OCI-LY7 (cell line): ENCODE measurements around the gene PTPRM. TPM values are rescaled to one million over a fixed set of nuclear protein-coding genes. Genes with fewer than 3 reads are reported as not detected.

Experiments used
- BruUV-seq: library from RNA; stranded (reverse); fragments of 400-500 nt; replicated peaks from 2 replicates; lab custom pipeline; 2021; lab: Mats Ljungman, UMichigan
- CTCF ChIA-PET: fragments of 300-600 bp; sonication (Branson Sonifier 250); formaldehyde crosslinking; loops from one replicate; lab custom pipeline; 2022; ENCODE audit warnings: antibody characterized with exemption; ENCODE audit not compliant: unreplicated experiment; lab: Charles Lee
- POLR2A ChIA-PET: fragments of 300-600 bp; sonication (Branson Sonifier 250); formaldehyde crosslinking; loops from one replicate; lab custom pipeline; 2022; ENCODE audit warnings: antibody characterized with exemption; lab: Charles Lee
- DNase-seq: peaks from one replicate; pipeline ENCODE4 v3.0.0-alpha.2; 2015; ENCODE audit warnings: low spot score
- H2AFZ ChIP-seq: fragments of 200-600 bp; sonication (generic), shearing (Covaris generic); 2 replicates; pipeline ENCODE4 v1.6.1; 2014; ENCODE audit warnings: mild to moderate bottlenecking, antibody characterized with exemption, low read length, moderate library complexity
- H3K27ac ChIP-seq: fragments of 200-600 bp; sonication (generic); 2 replicates; pipeline ENCODE4 v1.5.1; 2014; ENCODE audit warnings: mixed run types, low read depth, mild to moderate bottlenecking, moderate library complexity, low read length, inconsistent platforms; ENCODE audit not compliant: poor library complexity, severe bottlenecking
- H3K36me3 ChIP-seq: fragments of 200-600 bp; sonication (generic); 2 replicates; pipeline ENCODE4 v1.6.1; 2014; ENCODE audit warnings: mild to moderate bottlenecking, antibody characterized with exemption, low read length, moderate library complexity, mixed read lengths; ENCODE audit not compliant: insufficient read depth
- H3K4me1 ChIP-seq: fragments of 200-600 bp; sonication (generic); 2 replicates; pipeline ENCODE4 v1.5.1; 2014; ENCODE audit warnings: mild to moderate bottlenecking, low read length; ENCODE audit not compliant: insufficient read depth, poor library complexity, severe bottlenecking
- H3K4me2 ChIP-seq: fragments of 200-600 bp; sonication (generic); 2 replicates; pipeline ENCODE4 v1.6.1; 2014; ENCODE audit warnings: mild to moderate bottlenecking, low read length
- H3K4me3 ChIP-seq: fragments of 200-600 bp; sonication (generic); 2 replicates; pipeline ENCODE4 v1.5.1; 2014; ENCODE audit warnings: mild to moderate bottlenecking, low read depth, low read length; ENCODE audit not compliant: poor library complexity, severe bottlenecking
- H3K79me2 ChIP-seq: fragments of 200-600 bp; sonication (generic); 2 replicates; pipeline ENCODE4 v1.6.1; 2016; ENCODE audit warnings: low read depth, mild to moderate bottlenecking, low read length, moderate library complexity, mixed read lengths; ENCODE audit not compliant: insufficient read depth
- H3K9me2 ChIP-seq: fragments of 200-600 bp; sonication (generic); 2 replicates; pipeline ENCODE4 v1.6.1; 2016; ENCODE audit warnings: mild to moderate bottlenecking, low read length, mixed read lengths; ENCODE audit not compliant: insufficient read depth
- H3K9me3 ChIP-seq: fragments of 200-600 bp; sonication (generic); 2 replicates; pipeline ENCODE4 v1.6.1; 2014; ENCODE audit warnings: mild to moderate bottlenecking, mixed run types, low read length, mixed read lengths
- H4K20me1 ChIP-seq: fragments of 200-600 bp; sonication (generic); 2 replicates; pipeline ENCODE4 v1.6.1; 2014; ENCODE audit warnings: mild to moderate bottlenecking, antibody characterized with exemption, low read length, moderate library complexity, mixed read lengths; ENCODE audit not compliant: insufficient read depth
- CTCF ChIP-seq: fragments of 200-600 bp; sonication (generic); conservative IDR thresholded peaks from 2 replicates; pipeline ENCODE4 v1.5.1; 2014; ENCODE audit warnings: mild to moderate bottlenecking, antibody characterized with exemption, low read length, moderate library complexity, mixed read lengths
- EZH2phosphoT487 ChIP-seq: fragments of 200-600 bp; sonication (generic); IDR thresholded peaks from 2 replicates; pipeline ENCODE4 v1.6.1; 2018; ENCODE audit warnings: low read depth, borderline replicate concordance, mild to moderate bottlenecking, mixed run types, antibody characterized with exemption, low read length, moderate library complexity, mixed read lengths
- intact Hi-C: fragments of 100-400 bp; cut with micrococcal nuclease; formaldehyde crosslinking; loops from one replicate; pipeline ENCODE4 v1.10.0; 2022; ENCODE audit not compliant: unreplicated experiment
- total RNA-seq, 2 experiments: library from RNA; depleted of rRNA in 1 of 2; stranded (reverse); fragments of >200 nt in 1 of 2; shearing (Covaris generic) in 1 of 2; gene quantifications; 2 replicates each; pipeline ENCODE4 v1.2.3, GENCODE V29; 2014 to 2022

PTPRM gene
- total RNA-seq, 2 experiments from 2014 or later = not detected

GRCh38 chr18:7839548-7839947, 272.4 kb downstream of the PTPRM start:
- BruUV-seq = no TSS peak
- H3K4me2 ChIP-seq = no peak overlapping the region
- H3K4me1 ChIP-seq = no peaks in the 10 kb centered on the region
- ChIA-PET CTCF (no interaction called here), POLR2A (no interaction called here)
- no peak for TF ChIP-seq CTCF
- TF ChIP-seq EZH2phosphoT487 = no peak
- no peaks in the 10 kb centered on the region for H3K36me3 ChIP-seq
- no peak for DNase-seq
- no peaks in the 10 kb centered on the region for H3K9me3 ChIP-seq
- no peaks in the 10 kb centered on the region for H3K79me2 ChIP-seq
- H2AFZ ChIP-seq = no peak overlapping the region
- H3K27ac ChIP-seq = no peak overlapping the region
- no peaks in the 10 kb centered on the region for H4K20me1 ChIP-seq
- H3K9me2 ChIP-seq = no peaks in the 10 kb centered on the region
- intact Hi-C loops = no loop called here
- no peak overlapping the region for H3K4me3 ChIP-seq

DNA sequence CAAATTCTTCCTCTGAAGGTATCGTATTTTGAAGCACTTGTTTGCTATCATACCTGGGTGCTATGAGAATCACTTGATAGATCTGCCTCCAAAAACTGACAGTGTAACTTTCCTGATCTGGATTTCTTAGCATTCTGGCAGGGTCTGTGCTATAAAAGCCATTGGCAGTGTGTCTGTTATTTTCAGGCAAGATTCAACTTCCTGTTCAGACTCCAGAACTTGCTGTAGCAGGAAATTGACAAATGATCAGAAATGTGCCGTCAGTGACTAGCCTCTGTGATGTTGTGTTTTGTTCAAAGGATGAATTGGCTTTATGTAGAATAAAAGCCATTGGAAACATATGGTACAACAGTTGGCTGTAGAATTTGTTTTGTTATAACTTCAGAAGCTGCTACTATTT, 273.3 kb downstream of the PTPRM start:
- intact Hi-C loops = no loop called here
- CTCF ChIA-PET = no interaction called here

More for the DNA sequence above, 273.3 kb downstream of the PTPRM start:
- H2AFZ ChIP-seq = no peak overlapping the region; the same call in 1 of the 2 replicates
- no peaks in the 10 kb centered on the region for H4K20me1 ChIP-seq
- no peaks in the 10 kb centered on the region for H3K79me2 ChIP-seq
- H3K9me3 ChIP-seq = no peaks in the 10 kb centered on the region
- H3K4me3 ChIP-seq = no peak overlapping the region
- POLR2A ChIA-PET = interaction anchor here (0.7 kb wide), 1 partner anchor 412 kb away, joined by 3 read pairs; no protein-coding TSS in a partner anchor
- no peak overlapping the region for H3K4me2 ChIP-seq
- no peak for DNase-seq
- H3K9me2 ChIP-seq = no peaks in the 10 kb centered on the region
- BruUV-seq = no TSS peak
- TF ChIP-seq EZH2phosphoT487 = no peak
- TF ChIP-seq CTCF = no peak
- H3K36me3 ChIP-seq = no peaks in the 10 kb centered on the region
- H3K4me1 ChIP-seq = no peaks in the 10 kb centered on the region
- H3K27ac ChIP-seq = no peak overlapping the region
